Measurements from ENCODE around the gene ADAMTS12.

GRCh38 chr5:33840927-33841547 is 50.8 kb downstream of the ADAMTS12 start:
- TF ChIP-seq POLR2A (IDR thresholded peaks at IDR 0.05) = no peak
- TF ChIP-seq, protein P1, sequence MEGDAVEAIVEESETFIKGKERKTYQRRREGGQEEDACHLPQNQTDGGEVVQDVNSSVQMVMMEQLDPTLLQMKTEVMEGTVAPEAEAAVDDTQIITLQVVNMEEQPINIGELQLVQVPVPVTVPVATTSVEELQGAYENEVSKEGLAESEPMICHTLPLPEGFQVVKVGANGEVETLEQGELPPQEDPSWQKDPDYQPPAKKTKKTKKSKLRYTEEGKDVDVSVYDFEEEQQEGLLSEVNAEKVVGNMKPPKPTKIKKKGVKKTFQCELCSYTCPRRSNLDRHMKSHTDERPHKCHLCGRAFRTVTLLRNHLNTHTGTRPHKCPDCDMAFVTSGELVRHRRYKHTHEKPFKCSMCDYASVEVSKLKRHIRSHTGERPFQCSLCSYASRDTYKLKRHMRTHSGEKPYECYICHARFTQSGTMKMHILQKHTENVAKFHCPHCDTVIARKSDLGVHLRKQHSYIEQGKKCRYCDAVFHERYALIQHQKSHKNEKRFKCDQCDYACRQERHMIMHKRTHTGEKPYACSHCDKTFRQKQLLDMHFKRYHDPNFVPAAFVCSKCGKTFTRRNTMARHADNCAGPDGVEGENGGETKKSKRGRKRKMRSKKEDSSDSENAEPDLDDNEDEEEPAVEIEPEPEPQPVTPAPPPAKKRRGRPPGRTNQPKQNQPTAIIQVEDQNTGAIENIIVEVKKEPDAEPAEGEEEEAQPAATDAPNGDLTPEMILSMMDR (IDR thresholded peaks at IDR 0.05) = no peak
